GM19043 (cell line): ENCODE results near the gene METRNL.

Source experiments
- ATAC-seq: cut with Tn5 transposase; IDR thresholded peaks from one replicate; pipeline ENCODE4 v1.9.1; 2021; ENCODE audit warnings: low read depth; ENCODE audit not compliant: unreplicated experiment

Gene METRNL

DNA sequence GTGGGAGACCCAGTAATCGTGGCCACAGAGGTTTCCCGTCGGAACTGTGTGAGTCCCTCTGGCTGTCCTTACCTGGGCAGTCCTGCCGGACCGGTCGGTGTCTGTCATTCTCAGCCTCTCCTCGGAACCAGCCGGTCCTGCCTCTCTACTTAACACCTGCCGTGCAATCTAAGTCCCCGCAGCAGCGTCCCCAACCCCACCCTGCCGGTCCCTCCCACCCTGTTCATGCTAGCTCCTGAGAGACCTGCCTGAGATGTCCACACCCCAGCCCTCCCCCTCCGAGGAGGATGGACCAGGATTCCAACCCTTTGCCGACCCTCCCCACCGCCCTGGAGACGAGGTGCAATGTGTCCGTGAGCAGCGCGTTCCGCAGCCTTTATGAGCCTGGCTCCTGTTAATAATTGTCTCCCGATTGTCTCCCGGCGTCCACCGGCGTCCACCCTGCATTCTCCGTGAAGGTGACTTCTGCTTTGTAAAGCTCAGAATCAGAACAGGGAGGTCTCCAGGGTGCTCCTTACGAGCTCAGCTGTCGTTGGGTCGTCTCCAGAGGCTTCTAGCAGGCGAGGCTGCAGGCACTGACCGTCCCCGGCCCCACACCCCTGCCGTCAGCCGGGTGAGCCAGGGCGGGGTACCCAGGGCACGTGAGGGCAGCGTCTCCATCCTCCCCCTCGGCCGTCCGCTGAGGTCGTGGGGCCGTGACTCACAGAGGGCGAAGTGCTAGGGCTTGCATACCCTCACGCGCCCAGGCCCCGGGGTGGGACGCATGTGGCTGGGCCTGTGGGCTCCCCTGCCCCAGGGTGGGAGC lies 10.1 kb downstream of the METRNL start:
- no peak for ATAC-seq

DNA sequence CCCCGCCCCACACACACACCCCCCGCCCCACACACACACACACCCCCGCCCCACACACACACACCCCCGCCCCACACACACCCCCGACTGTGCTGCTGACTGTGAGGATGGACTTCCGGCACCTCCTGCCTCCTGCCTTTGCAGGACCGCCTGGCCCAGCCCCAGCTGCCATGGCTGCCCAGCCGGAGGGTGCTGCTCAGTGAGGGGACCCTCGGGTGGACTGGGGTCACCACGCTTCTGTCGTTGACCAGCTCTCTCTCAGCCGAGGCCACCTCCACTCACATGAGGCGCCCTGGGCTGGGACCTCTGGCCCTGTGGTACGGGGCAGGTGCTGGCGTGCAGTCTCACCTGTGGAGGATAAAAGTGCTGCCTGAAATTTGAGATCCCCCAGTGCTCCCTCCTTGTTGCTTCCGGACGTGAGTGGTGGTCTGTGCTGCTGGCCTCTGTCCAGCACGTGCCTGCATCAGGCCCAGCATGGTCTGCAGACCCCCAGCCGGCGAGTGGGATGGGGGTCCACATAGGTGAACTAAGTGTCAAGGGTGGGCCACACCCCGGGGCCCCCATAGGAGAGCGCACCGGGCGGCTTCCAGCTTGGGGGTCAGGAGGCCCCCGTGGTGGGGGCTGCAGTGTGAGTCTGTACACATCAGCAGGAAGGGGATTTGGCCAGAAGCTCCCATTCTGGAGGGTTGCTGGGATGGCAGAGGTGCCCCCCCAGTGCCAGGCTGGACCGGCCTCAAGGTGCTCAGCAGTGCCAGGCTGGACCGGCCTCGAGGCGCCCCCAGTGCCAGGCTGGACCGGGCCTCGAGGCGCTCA lies 11.2 kb downstream of the METRNL start:
- ATAC-seq = no peak

DNA sequence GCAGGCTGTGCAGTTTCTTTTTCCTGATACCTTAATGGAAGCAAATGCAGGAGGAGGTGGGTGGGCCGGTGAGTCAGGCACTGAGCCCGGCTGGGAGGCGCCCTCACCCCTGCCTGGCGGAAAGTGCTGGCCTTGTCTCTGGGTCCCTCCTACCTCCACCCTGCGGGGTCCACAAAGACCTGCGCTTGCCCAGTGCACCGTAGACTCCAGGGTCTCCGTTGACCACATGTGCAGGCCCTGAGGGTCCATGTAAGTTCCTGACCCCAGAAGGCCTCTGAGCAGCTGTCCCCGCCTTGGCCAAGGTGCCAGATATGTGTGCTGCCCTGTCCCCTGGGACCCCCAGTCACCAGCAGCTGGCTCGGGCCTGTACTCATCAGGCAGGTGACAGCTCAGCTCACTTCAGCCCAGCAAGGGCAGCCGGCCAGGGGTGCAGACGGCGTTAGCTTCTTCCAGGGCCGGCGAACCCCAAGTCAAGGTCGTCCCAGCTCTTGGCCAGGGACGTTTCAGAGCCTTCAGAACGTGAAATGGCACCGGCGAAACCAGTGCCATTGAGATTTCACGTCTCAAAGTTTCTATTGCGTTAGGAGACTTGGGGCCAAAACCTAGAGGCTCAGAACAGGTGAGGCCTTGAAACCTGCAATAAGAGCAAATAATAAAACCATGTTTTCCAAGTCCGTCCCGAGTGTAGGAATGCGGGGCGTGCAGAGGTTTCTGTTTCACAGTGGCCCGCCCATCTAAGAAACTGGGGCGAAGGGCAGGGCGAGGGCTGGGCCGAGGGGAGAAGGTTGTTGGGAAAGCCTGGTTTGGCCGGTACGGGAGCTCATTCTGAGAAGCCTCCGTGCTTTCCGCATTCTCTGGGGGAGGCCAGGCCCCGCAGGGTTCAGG lies 12.1 kb downstream of the METRNL start:
- ATAC-seq = no peak

GRCh38 chr17:83092186-83092585 lies 12.8 kb downstream of the METRNL start:
- ATAC-seq = no peak

DNA sequence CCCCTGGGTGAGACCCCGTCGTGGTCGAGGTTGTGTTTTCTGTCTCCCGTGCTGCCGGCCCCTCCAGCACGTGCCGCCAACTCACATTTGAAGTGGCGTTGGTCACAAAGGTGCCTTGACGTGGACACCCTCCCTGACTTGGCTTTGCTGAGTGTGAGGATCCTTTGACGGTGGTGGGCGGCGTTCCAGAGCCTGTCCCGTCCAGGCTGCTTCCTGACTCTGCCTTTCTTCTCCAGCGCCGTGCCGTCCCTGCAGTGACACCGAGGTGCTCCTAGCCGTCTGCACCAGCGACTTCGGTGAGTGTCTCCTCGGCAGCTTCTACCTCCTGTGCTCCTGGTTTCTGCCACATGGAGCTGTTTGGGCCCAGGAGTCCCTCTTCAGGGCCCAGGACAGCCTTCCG lies 13.5 kb downstream of the METRNL start:
- no peak for ATAC-seq

- no peak for ATAC-seq
Measured at GRCh38 chr17:83093506-83093905, 14.1 kb downstream of the METRNL start.

DNA sequence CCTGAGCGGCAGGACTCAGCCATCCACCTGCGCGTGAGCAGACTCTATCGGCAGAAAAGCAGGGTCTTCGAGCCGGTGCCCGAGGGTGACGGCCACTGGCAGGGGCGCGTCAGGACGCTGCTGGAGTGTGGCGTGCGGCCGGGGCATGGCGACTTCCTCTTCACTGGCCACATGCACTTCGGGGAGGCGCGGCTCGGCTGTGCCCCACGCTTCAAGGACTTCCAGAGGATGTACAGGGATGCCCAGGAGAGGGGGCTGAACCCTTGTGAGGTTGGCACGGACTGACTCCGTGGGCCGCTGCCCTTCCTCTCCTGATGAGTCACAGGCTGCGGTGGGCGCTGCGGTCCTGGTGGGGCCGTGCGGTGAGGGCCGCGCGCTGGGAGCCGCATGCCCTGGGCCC lies 14.9 kb downstream of the METRNL start:
- ATAC-seq = no peak

DNA sequence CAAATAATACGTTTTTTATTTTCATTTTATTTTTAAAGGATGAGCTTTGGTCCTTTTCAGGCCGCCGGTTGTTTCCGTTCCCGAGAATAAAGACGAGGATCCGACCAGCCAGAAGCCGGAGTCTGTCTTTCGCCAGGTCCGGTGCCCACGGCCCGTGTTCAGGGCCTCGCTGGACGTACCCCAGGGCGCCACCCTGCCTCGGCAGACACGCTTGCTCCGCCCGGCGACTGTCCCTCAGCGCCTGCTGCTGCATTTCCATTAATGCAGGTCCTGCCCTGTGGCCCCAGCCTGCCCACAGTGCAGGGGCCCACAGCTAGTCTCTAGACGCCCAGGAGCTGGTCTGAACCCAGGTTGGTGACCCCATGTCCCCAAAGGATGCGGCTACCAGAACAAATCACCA lies 15.6 kb downstream of the METRNL start:
- ATAC-seq = no peak

DNA sequence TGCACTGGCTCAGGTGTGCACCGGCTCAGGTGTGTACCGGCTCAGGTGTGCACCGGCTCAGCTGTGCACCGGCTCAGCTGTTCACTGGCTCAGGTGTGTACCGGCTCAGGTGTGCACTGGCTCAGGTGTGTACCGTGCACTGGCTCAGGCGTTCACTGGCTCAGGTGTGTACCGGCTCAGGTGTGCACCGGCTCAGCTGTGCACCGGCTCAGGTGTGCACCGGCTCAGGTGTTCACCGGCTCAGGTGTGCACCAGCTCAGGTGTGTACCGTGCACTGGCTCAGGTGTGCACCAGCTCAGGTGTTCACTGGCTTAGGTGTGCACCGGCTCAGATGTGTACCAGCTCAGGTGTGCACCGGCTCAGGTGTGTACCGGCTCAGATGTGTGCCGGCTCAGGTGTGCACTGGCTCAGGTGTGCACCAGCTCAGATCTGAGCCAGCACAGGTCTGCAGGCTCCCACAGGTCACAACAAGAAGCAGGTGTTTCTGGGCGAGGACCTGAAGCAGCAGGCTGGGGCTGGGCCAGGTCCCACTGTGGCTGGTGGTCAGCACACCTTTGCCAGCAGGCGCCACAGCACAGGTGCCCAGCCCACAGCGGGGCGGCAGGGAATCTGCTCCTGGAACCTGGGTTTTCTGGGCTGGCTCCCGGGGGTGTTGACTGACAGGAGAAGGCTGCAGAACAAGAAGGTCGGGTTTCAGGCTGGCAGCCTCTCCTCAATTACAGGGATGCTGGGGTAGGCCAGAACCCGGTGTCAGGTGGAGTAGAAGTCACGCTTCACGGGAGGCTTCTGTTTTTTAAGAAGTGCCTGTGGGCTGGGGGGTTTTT lies 17.2 kb downstream of the METRNL start:
- no peak for ATAC-seq

- no peak for ATAC-seq
Measured at GRCh38 chr17:83097831-83098230, 18.4 kb downstream of the METRNL start.

GRCh38 chr17:83098241-83099085 lies 19.1 kb downstream of the METRNL start:
- ATAC-seq = no peak

DNA sequence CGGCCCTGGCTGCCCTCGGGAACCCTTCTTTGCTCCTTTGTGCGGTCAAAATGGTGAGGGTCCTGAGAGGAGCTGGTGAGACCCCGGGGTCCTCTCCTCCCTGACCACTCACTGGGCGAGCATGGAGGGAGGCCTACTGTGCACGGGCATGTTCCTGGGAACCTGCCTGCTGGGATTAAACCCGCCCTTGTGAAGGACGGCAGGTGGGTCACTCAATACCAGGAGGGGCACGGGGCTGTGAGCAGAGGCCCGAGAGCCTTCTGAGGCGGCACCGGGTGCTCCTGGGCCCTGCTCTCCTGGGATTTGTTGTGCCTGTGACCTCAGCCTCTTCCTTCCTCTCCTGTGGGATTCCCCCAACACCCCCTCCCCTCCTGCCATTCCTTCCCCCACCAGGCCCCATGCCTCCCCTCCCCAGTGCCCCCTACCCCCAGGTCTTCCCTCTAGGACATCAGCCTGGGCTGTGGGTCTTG lies 19.7 kb downstream of the METRNL start:
- ATAC-seq = no peak

GRCh38 chr17:83099570-83100181 lies 20.3 kb downstream of the METRNL start:
- ATAC-seq = no peak

DNA sequence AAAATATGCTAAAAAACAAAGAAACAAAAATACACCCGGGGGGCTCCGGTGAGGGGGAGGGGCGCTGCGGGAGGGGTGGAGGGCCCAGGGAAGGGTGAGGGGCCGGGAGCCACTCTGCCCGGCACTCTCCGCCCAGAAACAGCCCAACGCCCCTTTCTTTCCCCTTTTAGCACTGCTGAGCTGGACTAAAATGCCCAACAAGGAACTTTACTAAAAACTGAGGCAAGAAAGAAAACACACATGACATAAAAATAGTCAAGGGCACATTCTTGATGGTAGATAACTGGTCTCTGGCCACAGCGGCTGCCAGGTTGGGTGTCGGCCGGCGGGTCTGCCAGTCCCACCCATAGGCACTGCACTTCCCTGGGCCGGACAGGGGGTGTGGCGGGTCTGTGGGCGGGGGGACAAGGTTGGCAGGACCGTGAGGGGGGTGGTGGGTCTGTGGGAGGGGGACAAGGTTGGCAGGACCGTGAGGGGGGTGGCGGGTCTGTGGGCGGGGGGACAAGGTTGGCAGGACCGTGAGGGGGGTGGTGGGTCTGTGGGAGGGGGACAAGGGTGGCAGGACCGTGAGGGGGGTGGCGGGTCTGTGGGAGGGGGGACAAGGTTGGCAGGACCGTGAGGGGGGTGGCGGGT lies 20.9 kb downstream of the METRNL start:
- ATAC-seq = no peak

DNA sequence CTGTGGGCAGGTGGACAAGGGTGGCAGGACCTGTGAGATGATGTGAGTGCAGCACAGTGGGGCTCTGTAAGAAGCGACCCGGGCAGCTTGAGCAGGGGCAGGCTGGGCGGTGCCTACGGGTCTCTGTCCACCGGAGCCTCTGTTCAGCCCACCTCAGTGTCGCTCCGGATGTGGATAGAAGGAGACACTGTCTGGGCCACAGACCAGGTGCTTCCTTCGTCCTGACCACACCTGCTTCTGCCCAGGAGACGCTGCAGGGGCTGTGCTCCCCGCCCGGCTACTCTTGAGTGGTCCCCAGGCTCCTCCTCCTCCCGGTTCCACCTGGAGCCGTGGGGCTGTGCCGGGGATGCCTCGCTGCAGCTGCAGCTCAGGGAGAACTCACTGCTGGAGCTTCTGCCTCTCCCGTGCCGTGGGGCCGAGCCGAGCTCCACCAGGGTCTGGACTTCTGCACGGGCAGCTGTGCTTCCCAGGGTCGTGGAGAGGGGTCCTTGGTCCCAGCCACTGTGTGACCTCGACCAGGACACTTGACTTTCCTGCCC lies 21.5 kb downstream of the METRNL start:
- ATAC-seq = no peak

DNA sequence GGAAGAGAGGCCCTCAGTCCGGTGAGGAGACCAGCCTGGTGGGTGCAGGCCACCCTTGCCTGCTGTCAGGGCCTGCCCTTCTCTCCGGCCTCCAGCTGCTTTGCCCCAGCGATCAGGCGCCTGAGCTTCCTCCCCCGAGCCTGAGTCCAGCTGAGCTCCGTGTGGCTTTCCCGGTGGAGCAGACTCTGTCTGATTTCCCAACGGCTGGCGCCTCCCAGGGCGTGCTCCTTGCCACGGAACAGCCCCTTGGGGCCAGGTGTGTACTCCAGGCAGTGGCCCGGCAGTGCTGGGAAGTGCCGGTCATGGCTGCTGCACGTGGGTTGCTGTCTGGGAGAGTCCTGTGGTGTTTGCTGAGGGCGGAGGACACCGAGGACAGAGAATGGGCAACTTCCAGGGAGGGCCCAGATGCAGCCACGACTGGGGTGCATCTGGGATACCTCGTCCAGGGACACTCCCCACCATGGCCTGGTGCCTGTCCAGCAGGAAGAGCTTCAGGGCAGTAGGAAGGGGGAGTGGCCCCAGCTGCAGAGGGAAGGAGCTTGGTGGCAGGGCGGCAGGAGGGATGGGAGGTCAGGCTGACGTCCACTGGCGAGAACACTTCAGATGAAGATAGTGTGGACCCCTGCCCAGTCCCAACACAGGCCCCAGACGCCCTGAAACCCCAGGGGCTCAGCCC lies 22.5 kb downstream of the METRNL start:
- ATAC-seq = no peak

DNA sequence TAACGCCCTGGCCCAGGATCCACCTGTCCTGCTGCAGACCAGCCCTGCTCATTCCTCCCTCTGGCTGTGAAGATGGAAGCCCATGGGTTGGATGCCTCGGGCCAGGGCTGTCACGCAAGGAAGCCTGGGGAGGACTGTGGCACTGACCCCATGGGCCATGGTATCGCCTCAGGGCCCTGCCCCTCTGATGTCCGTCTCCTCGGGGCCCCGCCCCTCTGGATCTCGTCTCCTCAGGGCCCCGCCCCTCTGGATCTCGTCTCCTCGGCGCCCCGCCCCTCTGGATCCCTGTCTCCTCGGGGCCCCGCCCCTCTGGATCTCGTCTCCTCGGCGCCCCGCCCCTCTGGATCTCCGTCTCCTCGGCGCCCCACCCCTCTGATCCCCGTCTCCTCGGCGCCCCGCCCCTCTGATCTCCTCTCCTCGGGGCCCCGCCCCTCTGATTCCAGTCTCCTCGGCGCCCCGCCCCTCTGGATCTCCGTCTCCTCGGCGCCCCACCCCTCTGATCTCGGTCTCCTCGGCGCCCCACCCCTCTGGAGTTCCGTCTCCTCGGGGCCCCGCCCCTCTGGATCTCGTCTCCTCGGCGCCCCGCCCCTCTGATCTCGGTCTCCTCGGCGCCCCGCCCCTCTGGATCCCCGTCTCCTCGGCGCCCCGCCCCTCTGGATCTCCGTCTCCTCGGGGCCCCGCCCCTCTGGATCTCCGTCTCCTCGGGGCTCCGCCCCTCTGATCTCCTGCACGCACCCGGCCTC lies 24.0 kb downstream of the METRNL start:
- no peak for ATAC-seq
